ENCODE results near the gene YY1. TPM values are rescaled to one million over a fixed set of nuclear protein-coding genes. Genes with fewer than 3 reads are reported as not detected.

Gene YY1
- total RNA-seq, 1 donor from 2014 or later, result 101 TPM

DNA sequence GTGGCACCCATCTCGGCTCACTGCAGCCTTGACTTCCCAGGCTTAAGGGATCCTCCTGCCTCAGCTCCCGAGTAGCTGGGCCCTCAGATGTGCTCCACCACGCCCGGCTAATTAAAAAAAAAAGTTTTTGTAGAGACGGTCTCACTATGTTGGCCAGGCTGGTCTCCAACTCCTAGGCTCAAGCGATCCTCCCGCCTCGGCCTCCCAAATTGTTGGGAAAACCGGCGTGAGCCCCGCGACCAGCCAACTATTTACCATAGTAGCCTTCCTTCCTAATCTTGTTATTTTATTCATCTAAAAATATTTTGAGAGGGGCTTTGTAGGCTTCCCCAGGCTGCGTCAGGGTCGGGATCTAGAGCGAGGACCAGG is 25.4 kb upstream of the YY1 start:
- intact Hi-C loops (cut with micrococcal nuclease), result no loop called here

DNA sequence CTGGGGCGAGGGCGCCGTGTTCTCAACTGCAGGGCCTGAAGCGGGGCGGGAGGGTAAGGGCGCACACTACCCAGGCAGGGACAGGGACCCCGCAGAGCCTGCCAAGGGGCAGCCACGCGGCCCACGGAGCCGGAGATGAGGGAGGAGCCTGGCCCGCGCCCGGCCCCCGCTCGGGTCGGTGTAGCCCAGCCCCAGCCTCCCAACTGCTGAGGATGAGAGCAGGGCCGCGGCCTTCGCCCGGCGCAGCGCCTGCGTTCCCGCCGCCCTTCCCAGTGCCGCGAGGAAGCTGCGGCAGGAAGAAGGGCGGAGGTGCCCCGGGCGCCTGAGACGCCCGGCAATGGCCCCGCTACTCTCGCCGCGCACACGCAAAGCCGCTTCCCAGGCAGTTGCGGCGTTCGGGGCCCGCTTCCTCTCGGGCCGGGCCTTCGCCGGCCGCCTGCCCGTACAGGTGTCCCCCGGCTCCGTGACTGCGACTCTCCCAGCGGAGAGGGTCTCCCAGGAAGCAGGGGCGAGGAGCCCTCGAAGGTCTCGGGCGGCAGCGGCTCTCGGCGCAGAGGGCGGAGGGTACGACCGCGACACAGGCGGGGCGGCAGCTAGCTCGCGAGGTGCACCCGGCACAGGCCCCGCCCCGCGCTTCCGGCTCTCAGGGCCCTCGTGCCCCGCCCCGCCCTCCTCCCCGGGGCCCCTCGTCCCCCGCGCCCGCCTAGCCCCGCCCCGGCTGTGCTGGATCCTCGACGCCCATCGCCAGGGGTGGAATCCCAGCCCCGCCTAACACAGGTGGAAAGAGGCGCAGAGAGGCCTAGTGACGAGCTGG is 24.8 kb upstream of the YY1 start:
- intact Hi-C loops (cut with micrococcal nuclease), result loop anchor here (1.0 to 2.0 kb wide), 8 partner anchors 8 to 531 kb away; partner anchors contain the start of gene DEGS2

GRCh38 chr14:100214770-100215083 is 24.2 kb upstream of the YY1 start:
- intact Hi-C loops (cut with micrococcal nuclease), result loop anchor here (1.0 to 2.0 kb wide), 8 partner anchors 8 to 532 kb away; partner anchors contain the start of gene DEGS2

DNA sequence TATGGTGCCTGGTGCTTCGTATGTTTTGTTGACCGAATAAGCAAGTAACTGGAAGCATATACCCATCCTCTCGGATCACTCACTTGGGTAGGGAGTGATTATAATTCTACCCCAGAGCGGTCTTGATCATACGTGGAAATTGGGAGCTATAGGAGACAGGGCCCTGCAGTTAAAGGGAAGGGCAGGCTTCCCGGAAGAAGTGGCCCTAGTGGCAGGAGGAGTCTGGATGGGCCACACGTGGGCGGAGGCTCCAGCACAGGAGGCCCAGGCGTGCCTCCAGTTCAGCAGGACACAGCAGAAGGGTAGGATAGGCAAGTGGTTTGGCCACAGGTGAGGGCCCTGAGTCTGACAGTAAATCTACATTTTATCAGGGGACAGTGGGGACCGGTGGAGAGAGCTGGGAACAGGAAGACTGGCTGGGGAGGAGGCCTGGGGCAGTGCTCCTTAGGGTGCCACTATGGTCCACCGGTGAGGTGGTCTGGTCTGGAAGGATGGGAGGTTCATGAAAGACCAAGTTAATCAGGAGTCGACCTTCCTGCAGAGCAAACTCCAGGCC is 23.5 kb upstream of the YY1 start:
- intact Hi-C loops (cut with micrococcal nuclease), result loop anchor here (2.0 kb wide), 2 partner anchors 57 to 533 kb away; partner anchors contain the start of gene DEGS2

- intact Hi-C loops (cut with micrococcal nuclease), result no loop called here
These were observed 19.7 kb upstream of the YY1 start for GRCh38 chr14:100219126-100219785.

- intact Hi-C loops (cut with micrococcal nuclease), result loop anchor here (1.0 to 10.0 kb wide), 6 partner anchors 7 to 1603 kb away; partner anchors contain the start of genes CCDC85C, CCNK, EVL and SETD3
These were observed 17.3 kb upstream of the YY1 start for GRCh38 chr14:100221533-100222223.

GRCh38 chr14:100222224-100223093 is 16.5 kb upstream of the YY1 start:
- intact Hi-C loops (cut with micrococcal nuclease), result loop anchor here (1.0 to 10.0 kb wide), 5 partner anchors 8 to 1602 kb away; partner anchors contain the start of genes CCDC85C, CCNK, EVL and SETD3

- intact Hi-C loops (cut with micrococcal nuclease), result loop anchor here (5.0 to 10.0 kb wide), 4 partner anchors 156 to 1601 kb away; partner anchors contain the start of genes CCDC85C, CCNK, EVL and SETD3
These were observed 15.4 kb upstream of the YY1 start for GRCh38 chr14:100223332-100224201.

DNA sequence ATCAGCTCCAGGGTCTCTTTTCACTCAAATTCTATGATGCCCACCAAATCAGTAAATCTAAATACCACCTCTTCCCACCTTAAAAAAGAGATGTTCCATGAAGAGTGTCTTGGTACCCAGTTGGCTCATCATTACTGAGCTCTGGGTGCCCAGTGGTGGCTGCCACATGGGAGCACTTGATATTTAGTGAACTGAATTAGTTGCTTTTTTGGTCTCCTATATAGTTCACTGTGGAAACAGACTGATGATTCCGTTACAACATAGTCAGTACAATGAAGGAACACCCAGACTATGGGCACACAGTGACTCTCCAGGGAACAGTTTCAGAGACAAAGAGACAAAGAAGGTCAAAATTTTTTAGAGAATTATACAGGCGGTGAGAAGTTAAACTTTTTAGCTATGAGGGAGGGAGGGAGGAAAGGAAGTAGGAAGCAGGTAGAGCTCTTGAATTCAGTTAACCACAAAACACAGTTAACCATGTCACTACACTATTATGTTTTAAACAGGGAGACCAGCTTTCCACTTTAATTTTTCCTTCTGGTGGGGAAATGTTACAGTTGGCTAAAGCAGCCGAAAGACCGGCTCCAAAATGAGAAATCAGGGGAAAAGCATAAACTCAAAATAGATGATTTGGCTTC is 14.6 kb upstream of the YY1 start:
- intact Hi-C loops (cut with micrococcal nuclease), result loop anchor here (5.0 to 10.0 kb wide), 4 partner anchors 157 to 1600 kb away; partner anchors contain the start of genes CCDC85C, CCNK, EVL and SETD3

DNA sequence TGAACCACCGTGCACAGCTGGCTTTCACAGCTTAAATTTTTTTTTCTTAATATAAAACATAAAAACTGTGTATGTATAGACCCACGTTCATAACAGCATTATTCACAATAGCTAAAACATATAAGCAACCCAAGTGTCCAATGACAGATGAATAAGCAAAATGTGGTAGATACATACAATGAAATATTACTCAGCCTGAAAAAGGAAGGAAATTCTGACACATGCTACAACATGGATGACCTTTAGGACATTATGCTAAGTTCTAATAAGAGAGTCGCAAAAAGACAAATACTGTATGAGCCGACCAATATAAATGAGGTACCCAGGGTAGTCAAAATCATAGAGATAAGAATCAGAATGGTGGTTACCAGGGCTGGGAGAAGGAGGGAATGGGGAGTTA is 13.8 kb upstream of the YY1 start:
- intact Hi-C loops (cut with micrococcal nuclease), result loop anchor here (10.0 kb wide), 2 partner anchors 620 to 1600 kb away; partner anchors contain the start of gene CCDC85C

DNA sequence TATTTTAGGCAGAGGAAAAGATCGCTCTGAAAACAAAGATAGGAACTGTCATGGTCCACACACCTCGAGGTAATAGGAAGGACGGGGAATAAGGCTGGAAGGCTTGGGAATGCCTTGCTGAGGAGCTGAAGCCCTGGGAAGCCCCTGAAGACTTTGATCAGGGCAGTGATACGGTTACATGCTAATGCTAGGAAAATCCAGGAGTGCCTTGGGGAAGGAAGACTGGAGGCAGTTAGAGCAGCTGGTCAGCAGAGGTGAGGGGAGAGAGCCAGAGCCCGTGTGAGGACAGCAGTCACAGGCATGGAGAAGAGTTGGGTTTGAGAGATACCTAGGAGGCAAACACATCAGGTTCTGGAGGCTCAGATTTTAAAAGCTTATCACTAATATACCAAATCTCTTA is 8.6 kb upstream of the YY1 start:
- intact Hi-C loops (cut with micrococcal nuclease), result loop anchor here (10.0 kb wide), 1 partner anchor 1494 kb away; no protein-coding TSS in a partner anchor

- intact Hi-C loops (cut with micrococcal nuclease), result loop anchor here (10.0 kb wide), 1 partner anchor 1490 kb away; no protein-coding TSS in a partner anchor
These were observed 4.4 kb upstream of the YY1 start for GRCh38 chr14:100234511-100234910.

GRCh38 chr14:100236271-100236818 is 2.6 kb upstream of the YY1 start:
- intact Hi-C loops (cut with micrococcal nuclease), result loop anchor here (5.0 to 10.0 kb wide), 2 partner anchors 254 to 1488 kb away; no protein-coding TSS in a partner anchor

- intact Hi-C loops (cut with micrococcal nuclease), result loop anchor here (5.0 to 10.0 kb wide), 2 partner anchors 255 to 1488 kb away; no protein-coding TSS in a partner anchor
These were observed 2.1 kb upstream of the YY1 start for GRCh38 chr14:100236881-100237280.

DNA sequence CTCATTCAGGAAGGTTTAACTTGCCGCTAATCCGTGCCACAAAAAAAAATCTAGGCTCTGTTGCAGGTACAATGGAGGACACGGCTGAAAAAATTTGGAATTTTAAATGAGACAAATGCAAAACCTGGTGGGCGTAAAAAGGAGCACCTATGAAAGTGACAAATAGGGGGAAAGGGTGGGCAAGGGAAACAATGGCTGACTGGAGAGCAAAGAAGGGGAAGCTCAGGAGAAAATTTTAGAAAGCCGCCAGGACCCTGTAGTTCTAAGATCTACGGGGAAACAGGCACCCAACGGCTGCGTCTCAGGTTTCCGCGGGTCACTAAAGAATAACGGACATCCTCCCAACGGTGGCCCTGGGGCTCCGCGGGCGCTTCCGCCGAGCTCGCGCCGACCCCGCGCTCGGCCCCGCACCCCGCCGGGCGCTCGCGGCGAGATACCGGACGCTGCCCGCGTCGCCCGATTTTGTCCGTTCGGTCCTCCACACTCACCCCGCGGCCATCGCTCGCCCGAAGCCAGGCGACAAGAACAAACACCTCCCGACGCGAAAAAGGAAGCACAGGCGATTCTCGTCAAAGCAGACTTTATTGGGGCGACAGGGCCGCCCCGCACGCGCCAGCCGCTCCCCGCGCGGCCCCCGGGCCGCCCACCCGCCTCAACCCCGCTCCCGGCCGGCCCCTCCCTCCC is 1.1 kb upstream of the YY1 start:
- intact Hi-C loops (cut with micrococcal nuclease), result loop anchor here (1.0 to 10.0 kb wide), 7 partner anchors 17 to 1487 kb away; partner anchors contain the start of genes CCNK and SETD3

DNA sequence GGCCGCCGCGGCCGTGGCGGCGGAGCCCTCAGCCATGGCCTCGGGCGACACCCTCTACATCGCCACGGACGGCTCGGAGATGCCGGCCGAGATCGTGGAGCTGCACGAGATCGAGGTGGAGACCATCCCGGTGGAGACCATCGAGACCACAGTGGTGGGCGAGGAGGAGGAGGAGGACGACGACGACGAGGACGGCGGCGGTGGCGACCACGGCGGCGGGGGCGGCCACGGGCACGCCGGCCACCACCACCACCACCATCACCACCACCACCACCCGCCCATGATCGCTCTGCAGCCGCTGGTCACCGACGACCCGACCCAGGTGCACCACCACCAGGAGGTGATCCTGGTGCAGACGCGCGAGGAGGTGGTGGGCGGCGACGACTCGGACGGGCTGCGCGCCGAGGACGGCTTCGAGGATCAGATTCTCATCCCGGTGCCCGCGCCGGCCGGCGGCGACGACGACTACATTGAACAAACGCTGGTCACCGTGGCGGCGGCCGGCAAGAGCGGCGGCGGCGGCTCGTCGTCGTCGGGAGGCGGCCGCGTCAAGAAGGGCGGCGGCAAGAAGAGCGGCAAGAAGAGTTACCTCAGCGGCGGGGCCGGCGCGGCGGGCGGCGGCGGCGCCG is 381 bp downstream of the YY1 start:
- intact Hi-C loops (cut with micrococcal nuclease), result loop anchor here (2.0 to 10.0 kb wide), 3 partner anchors 257 to 1485 kb away; partner anchors contain the start of genes CCNK and SETD3
